K562 (cell line): ENCODE measurements around the gene ANKMY1. TPM values are rescaled to one million over a fixed set of nuclear protein-coding genes. Genes with fewer than 3 reads are reported as not detected.

Experiments
- CXXC5 ChIP-seq: fragments of 250-450 bp; sonication (Bioruptor Pico); IDR thresholded peaks from 2 replicates; pipeline ENCODE4 v1.8.0; 2022; ENCODE audit warnings: inconsistent platforms, mild to moderate bottlenecking, moderate library complexity
- DIDO1 ChIP-seq: fragments of 450-650 bp; IDR thresholded peaks from 2 replicates; pipeline ENCODE4 v1.6.1; 2016; ENCODE audit warnings: low read depth, missing biosample characterization, missing genetic modification characterization
- ELF1 ChIP-seq: fragments of 200-800 bp; sonication (Bioruptor generic); IDR thresholded peaks from 2 replicates; pipeline ENCODE4 v1.6.1; 2016; ENCODE audit warnings: missing genetic modification characterization, missing compliant biosample characterization
- FIP1L1 ChIP-seq: fragments of 200-400 bp; formaldehyde crosslinking; IDR thresholded peaks from 2 replicates; pipeline ENCODE4 v1.6.1; 2018; ENCODE audit warnings: mild to moderate bottlenecking, low read depth, low read length; ENCODE audit not compliant: poor library complexity, severe bottlenecking
- HLTF ChIP-seq: fragments of 450-650 bp; IDR thresholded peaks from 2 replicates; pipeline ENCODE4 v1.6.1; 2016
- POLR2B ChIP-seq: fragments of 450-650 bp; IDR thresholded peaks from 2 replicates; pipeline ENCODE4 v1.6.1; 2018; ENCODE audit warnings: low read depth; ENCODE audit not compliant: partially characterized antibody
- SPI1 ChIP-seq: IDR thresholded peaks from 2 replicates; pipeline ENCODE4 v1.6.1; 2011; ENCODE audit warnings: low read depth, low read length, control low read depth, borderline replicate concordance
- SREBF1 ChIP-seq: fragments of 150-350 bp; IDR thresholded peaks from 2 replicates; pipeline ENCODE4 v1.6.1; 2014; ENCODE audit warnings: antibody characterized with exemption, low read depth, low read length, borderline replicate concordance
- ZC3H4 ChIP-seq: sonication (generic); formaldehyde crosslinking; IDR thresholded peaks from 2 replicates; pipeline ENCODE4 v1.9.0; 2021; ENCODE audit warnings: missing genetic modification reagents, borderline replicate concordance
- ZFP30 ChIP-seq: fragments of 250-450 bp; sonication (Bioruptor Pico); IDR thresholded peaks from 2 replicates; pipeline ENCODE4 v1.8.0; 2022; ENCODE audit warnings: moderate library complexity, mild to moderate bottlenecking, inconsistent platforms, borderline replicate concordance
- ZNF263 ChIP-seq: sonication (generic); formaldehyde crosslinking; IDR thresholded peaks from 2 replicates; pipeline ENCODE4 v1.8.0; 2022; ENCODE audit warnings: mild to moderate bottlenecking, missing genetic modification reagents, borderline replicate concordance
- polyA plus RNA-seq, 8 experiments: library from polyadenylated mRNA; depleted of rRNA in 4 of 8; stranded (reverse) in 5 of 8; unstranded in 3 of 8; fragments of >200 nt; fragmentation: Nextera tagmentation in 2 of 8; fragmentation: Illumina TruSeq in 1 of 8; extraction: Ambion mirVana in 2 of 8; extraction: Trizol in 1 of 8; gene quantifications; 2 replicates each; pipeline versions ENCODE4 v1.2.1 to v1.2.3, GENCODE V29; 2011 to 2014; ENCODE audit warnings: inconsistent platforms in 1 of 8, missing spikeins in 1 of 8
- total RNA-seq, 7 experiments: library from RNA; depleted of rRNA in 6 of 7; stranded (reverse); fragments of >200 nt in 6 of 7; fragmentation: Illumina TruSeq in 2 of 7; extraction: Trizol in 2 of 7; gene quantifications; 2 replicates each; pipeline versions ENCODE4 v1.2.1 to v1.2.3, GENCODE V29; 2011 to 2021; ENCODE audit warnings: low replicate concordance in 1 of 7
- TF ChIP-seq, protein P1 (sequence below): fragments of 450-650 bp; IDR thresholded peaks from 2 replicates; pipeline ENCODE4 v1.6.1; 2016; ENCODE audit warnings: mild to moderate bottlenecking, moderate library complexity
- TF ChIP-seq, protein P2 (sequence below): sonication (generic); formaldehyde crosslinking; IDR thresholded peaks from 2 replicates; pipeline ENCODE4 v1.9.0; 2022; ENCODE audit warnings: mild to moderate bottlenecking, missing genetic modification reagents
- TF ChIP-seq, protein P3 (sequence below), 2 experiments: IDR thresholded peaks; 2 replicates each; pipeline ENCODE4 v1.6.1; 2011; ENCODE audit warnings: borderline replicate concordance in 1 of 2, control low read depth in 1 of 2, low read depth in 1 of 2, low read length in 1 of 2, mild to moderate bottlenecking in 1 of 2, mixed read lengths in 1 of 2, moderate library complexity in 1 of 2; ENCODE audit not compliant: insufficient read depth in 1 of 2, insufficient read length in 1 of 2, poor library complexity in 1 of 2, severe bottlenecking in 1 of 2; ENCODE audit errors: extremely low read depth in 1 of 2

The ANKMY1 gene
- total and polyA plus RNA-seq, 9 of the 15 experiments (the other 6 are each of a cell fraction or from before 2014, with no cell fraction given), result 0.75 to 15.1 (median 11.7) TPM

DNA sequence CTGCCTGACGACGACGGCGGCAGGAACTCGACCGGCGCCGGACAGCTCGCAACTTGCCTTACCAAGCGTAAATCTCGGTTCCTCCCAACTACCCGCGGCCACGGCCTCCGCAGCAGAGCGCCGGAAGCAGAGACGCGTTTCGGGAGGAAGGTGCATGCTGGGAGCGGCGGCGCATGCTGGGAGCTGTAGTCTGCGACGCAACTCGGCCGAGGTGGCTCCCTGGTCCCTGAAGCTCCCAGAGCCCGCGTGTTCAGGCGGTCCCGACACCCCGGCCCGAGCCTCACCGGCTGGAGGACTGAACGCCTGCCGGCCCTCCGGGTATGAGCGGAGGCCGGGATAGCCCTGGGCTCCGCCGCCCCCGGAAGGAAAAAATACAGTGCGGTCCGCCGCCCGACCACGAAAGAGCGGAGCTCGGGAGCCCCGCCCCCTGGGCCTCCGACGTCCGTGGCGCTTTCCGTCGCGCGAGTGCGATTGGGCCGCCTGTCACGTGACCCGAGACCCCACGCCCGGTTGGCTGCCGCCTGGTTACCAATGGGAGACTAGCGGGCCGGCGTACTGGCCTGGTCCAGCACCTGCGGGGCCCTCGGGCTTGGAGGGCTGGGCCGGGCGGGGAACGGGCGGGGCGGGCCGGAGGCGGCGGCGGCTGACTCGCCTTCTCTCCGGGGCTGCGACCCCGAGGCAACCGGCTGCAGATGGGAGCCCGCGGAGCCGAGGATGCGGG lies 28.6 kb upstream of the ANKMY1 start, which contains the start of gene CAPN10 (continued):
- TF ChIP-seq, protein P1, sequence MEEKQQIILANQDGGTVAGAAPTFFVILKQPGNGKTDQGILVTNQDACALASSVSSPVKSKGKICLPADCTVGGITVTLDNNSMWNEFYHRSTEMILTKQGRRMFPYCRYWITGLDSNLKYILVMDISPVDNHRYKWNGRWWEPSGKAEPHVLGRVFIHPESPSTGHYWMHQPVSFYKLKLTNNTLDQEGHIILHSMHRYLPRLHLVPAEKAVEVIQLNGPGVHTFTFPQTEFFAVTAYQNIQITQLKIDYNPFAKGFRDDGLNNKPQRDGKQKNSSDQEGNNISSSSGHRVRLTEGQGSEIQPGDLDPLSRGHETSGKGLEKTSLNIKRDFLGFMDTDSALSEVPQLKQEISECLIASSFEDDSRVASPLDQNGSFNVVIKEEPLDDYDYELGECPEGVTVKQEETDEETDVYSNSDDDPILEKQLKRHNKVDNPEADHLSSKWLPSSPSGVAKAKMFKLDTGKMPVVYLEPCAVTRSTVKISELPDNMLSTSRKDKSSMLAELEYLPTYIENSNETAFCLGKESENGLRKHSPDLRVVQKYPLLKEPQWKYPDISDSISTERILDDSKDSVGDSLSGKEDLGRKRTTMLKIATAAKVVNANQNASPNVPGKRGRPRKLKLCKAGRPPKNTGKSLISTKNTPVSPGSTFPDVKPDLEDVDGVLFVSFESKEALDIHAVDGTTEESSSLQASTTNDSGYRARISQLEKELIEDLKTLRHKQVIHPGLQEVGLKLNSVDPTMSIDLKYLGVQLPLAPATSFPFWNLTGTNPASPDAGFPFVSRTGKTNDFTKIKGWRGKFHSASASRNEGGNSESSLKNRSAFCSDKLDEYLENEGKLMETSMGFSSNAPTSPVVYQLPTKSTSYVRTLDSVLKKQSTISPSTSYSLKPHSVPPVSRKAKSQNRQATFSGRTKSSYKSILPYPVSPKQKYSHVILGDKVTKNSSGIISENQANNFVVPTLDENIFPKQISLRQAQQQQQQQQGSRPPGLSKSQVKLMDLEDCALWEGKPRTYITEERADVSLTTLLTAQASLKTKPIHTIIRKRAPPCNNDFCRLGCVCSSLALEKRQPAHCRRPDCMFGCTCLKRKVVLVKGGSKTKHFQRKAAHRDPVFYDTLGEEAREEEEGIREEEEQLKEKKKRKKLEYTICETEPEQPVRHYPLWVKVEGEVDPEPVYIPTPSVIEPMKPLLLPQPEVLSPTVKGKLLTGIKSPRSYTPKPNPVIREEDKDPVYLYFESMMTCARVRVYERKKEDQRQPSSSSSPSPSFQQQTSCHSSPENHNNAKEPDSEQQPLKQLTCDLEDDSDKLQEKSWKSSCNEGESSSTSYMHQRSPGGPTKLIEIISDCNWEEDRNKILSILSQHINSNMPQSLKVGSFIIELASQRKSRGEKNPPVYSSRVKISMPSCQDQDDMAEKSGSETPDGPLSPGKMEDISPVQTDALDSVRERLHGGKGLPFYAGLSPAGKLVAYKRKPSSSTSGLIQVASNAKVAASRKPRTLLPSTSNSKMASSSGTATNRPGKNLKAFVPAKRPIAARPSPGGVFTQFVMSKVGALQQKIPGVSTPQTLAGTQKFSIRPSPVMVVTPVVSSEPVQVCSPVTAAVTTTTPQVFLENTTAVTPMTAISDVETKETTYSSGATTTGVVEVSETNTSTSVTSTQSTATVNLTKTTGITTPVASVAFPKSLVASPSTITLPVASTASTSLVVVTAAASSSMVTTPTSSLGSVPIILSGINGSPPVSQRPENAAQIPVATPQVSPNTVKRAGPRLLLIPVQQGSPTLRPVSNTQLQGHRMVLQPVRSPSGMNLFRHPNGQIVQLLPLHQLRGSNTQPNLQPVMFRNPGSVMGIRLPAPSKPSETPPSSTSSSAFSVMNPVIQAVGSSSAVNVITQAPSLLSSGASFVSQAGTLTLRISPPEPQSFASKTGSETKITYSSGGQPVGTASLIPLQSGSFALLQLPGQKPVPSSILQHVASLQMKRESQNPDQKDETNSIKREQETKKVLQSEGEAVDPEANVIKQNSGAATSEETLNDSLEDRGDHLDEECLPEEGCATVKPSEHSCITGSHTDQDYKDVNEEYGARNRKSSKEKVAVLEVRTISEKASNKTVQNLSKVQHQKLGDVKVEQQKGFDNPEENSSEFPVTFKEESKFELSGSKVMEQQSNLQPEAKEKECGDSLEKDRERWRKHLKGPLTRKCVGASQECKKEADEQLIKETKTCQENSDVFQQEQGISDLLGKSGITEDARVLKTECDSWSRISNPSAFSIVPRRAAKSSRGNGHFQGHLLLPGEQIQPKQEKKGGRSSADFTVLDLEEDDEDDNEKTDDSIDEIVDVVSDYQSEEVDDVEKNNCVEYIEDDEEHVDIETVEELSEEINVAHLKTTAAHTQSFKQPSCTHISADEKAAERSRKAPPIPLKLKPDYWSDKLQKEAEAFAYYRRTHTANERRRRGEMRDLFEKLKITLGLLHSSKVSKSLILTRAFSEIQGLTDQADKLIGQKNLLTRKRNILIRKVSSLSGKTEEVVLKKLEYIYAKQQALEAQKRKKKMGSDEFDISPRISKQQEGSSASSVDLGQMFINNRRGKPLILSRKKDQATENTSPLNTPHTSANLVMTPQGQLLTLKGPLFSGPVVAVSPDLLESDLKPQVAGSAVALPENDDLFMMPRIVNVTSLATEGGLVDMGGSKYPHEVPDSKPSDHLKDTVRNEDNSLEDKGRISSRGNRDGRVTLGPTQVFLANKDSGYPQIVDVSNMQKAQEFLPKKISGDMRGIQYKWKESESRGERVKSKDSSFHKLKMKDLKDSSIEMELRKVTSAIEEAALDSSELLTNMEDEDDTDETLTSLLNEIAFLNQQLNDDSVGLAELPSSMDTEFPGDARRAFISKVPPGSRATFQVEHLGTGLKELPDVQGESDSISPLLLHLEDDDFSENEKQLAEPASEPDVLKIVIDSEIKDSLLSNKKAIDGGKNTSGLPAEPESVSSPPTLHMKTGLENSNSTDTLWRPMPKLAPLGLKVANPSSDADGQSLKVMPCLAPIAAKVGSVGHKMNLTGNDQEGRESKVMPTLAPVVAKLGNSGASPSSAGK, result peak; percentile 56
- TF ChIP-seq ZFP30 (CRISPR knock-in tag), result no peak
- TF ChIP-seq FIP1L1, result no peak
- peak; percentile 87 for TF ChIP-seq ELF1 (tag)
- peak; percentile 89 for TF ChIP-seq CXXC5 (CRISPR knock-in tag)
- no peak for TF ChIP-seq ZC3H4 (CRISPR knock-in tag)
- TF ChIP-seq, protein P2, sequence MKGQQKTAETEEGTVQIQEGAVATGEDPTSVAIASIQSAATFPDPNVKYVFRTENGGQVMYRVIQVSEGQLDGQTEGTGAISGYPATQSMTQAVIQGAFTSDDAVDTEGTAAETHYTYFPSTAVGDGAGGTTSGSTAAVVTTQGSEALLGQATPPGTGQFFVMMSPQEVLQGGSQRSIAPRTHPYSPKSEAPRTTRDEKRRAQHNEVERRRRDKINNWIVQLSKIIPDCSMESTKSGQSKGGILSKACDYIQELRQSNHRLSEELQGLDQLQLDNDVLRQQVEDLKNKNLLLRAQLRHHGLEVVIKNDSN, result peak; percentile 93
- TF ChIP-seq, protein P3, sequence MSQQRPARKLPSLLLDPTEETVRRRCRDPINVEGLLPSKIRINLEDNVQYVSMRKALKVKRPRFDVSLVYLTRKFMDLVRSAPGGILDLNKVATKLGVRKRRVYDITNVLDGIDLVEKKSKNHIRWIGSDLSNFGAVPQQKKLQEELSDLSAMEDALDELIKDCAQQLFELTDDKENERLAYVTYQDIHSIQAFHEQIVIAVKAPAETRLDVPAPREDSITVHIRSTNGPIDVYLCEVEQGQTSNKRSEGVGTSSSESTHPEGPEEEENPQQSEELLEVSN (IDR thresholded peaks at IDR 0.05; ENCODE audit: borderline replicate concordance in 1 of 2, extremely low read depth in 1 of 2, insufficient read depth in 1 of 2, insufficient read length in 1 of 2, low read depth in 1 of 2, low read length in 1 of 2, poor library complexity in 1 of 2, severe bottlenecking in 1 of 2), result peak in 1 of 2 experiments; percentile 49
- TF ChIP-seq POLR2B, result peak; percentile 49
- TF ChIP-seq DIDO1 (tag), result peak; percentile 65; the same call in 1 of the 2 replicates
- TF ChIP-seq HLTF, result no peak
- TF ChIP-seq SPI1, result no peak
- TF ChIP-seq ZNF263 (CRISPR knock-in tag), result no peak
- TF ChIP-seq SREBF1, result no peak
